CD14-positive monocyte (primary cell): ENCODE results near the gene NEDD4L. TPM values are rescaled to one million over a fixed set of nuclear protein-coding genes. Genes with fewer than 3 reads are reported as not detected.

Experiments
- DNase-seq, 3 donors: peaks; one replicate each; pipeline ENCODE4 v3.0.0-alpha.2; 2011 to 2022
- H2AFZ ChIP-seq: 2 replicates; pipeline ENCODE4 v1.6.0; 2012; ENCODE audit warnings: mild to moderate bottlenecking, low read depth, low read length, inconsistent platforms; ENCODE audit not compliant: insufficient read depth, poor library complexity, severe bottlenecking
- H3K27ac ChIP-seq, 2 donors: 1 replicate in 1 of 2; 2 replicates in 1 of 2; pipeline ENCODE4 v1.5.1; 2012 to 2013; ENCODE audit warnings: low read length in 2 of 2, control low read depth in 1 of 2, inconsistent platforms in 1 of 2, low read depth in 1 of 2, mild to moderate bottlenecking in 1 of 2
- H3K27me3 ChIP-seq, 2 donors: one replicate each; pipeline versions ENCODE4 v1.6.0 to v1.6.1; 2011 to 2013; ENCODE audit warnings: low read length in 2 of 2; ENCODE audit not compliant: control insufficient read depth in 2 of 2, insufficient read depth in 2 of 2
- H3K36me3 ChIP-seq, 2 donors: replicated peaks in 1 of 2; 1 replicate in 1 of 2; 2 replicates in 1 of 2; pipeline versions ENCODE4 v1.5.1 to v1.6.1; 2012 to 2013; ENCODE audit warnings: low read length in 2 of 2, control low read depth in 1 of 2, inconsistent platforms in 1 of 2, mild to moderate bottlenecking in 1 of 2; ENCODE audit not compliant: insufficient read depth in 2 of 2, control insufficient read depth in 1 of 2
- H3K4me1 ChIP-seq, 2 donors: 1 replicate in 1 of 2; 2 replicates in 1 of 2; pipeline versions ENCODE4 v1.5.1 to v1.6.1; 2012 to 2013; ENCODE audit warnings: low read length in 2 of 2, control low read depth in 1 of 2, inconsistent platforms in 1 of 2, mild to moderate bottlenecking in 1 of 2, moderate library complexity in 1 of 2; ENCODE audit not compliant: insufficient read depth in 2 of 2, control insufficient read depth in 1 of 2
- H3K4me2 ChIP-seq: replicated peaks from 2 replicates; pipeline ENCODE3; 2012; ENCODE audit warnings: low read length, moderate library complexity, mild to moderate bottlenecking; ENCODE audit not compliant: poor library complexity, severe bottlenecking; ENCODE audit errors: extremely low read depth
- H3K4me3 ChIP-seq, 3 experiments: fragments of 200-600 bp in 1 of 3; sonication (generic) in 1 of 3; replicated peaks in 1 of 3; 1 replicate in 2 of 3; 2 replicates in 1 of 3; pipeline ENCODE4 v1.5.1; 2011 to 2013; ENCODE audit warnings: low read length in 3 of 3, mild to moderate bottlenecking in 3 of 3, control low read depth in 2 of 3, low read depth in 2 of 3, inconsistent platforms in 1 of 3, moderate library complexity in 1 of 3
- H3K79me2 ChIP-seq: 2 replicates; pipeline ENCODE4 v1.6.0; 2012; ENCODE audit warnings: mild to moderate bottlenecking, control low read depth, inconsistent platforms, low read length, moderate library complexity; ENCODE audit not compliant: insufficient read depth
- H3K9ac ChIP-seq: 2 replicates; pipeline ENCODE4 v1.6.0; 2017; ENCODE audit warnings: low read length, mild to moderate bottlenecking; ENCODE audit not compliant: insufficient read depth, poor library complexity, severe bottlenecking
- H3K9me3 ChIP-seq, 2 donors: replicated peaks in 1 of 2; 1 replicate in 1 of 2; 2 replicates in 1 of 2; pipeline versions ENCODE4 v1.5.1 to v1.6.1; 2012 to 2013; ENCODE audit warnings: low read length in 2 of 2, control low read depth in 1 of 2; ENCODE audit not compliant: control insufficient read depth in 1 of 2, insufficient read depth in 1 of 2
- H4K20me1 ChIP-seq: 2 replicates; pipeline ENCODE4 v1.6.0; 2012; ENCODE audit warnings: mild to moderate bottlenecking, low read length, control low read depth, moderate library complexity; ENCODE audit not compliant: insufficient read depth
- H3K27ac Mint-ChIP-seq, 7 donors: one replicate each; pipeline ENCODE4 v1.8.0; 2020; ENCODE audit warnings: mild to moderate bottlenecking in 7 of 7, mixed read lengths in 7 of 7, moderate library complexity in 6 of 7, inconsistent platforms in 2 of 7
- H3K27me3 Mint-ChIP-seq, 3 donors: one replicate each; pipeline ENCODE4 v1.8.0; 2021 to 2022; ENCODE audit warnings: low read depth in 3 of 3, mild to moderate bottlenecking in 3 of 3, mixed read lengths in 3 of 3, moderate library complexity in 3 of 3, inconsistent platforms in 1 of 3
- H3K36me3 Mint-ChIP-seq, 2 donors: one replicate each; pipeline ENCODE4 v1.8.0; 2020; ENCODE audit warnings: mixed read lengths in 2 of 2, inconsistent platforms in 1 of 2, mild to moderate bottlenecking in 1 of 2
- H3K4me1 Mint-ChIP-seq: one replicate; pipeline ENCODE4 v1.8.0; 2020; ENCODE audit warnings: mild to moderate bottlenecking, mixed read lengths
- H3K4me3 Mint-ChIP-seq, 2 donors: one replicate each; pipeline ENCODE4 v1.8.0; 2020; ENCODE audit warnings: mild to moderate bottlenecking in 2 of 2, mixed read lengths in 2 of 2, moderate library complexity in 1 of 2
- H3K9me3 Mint-ChIP-seq, 7 donors: one replicate each; pipeline ENCODE4 v1.8.0; 2020 to 2022; ENCODE audit warnings: mixed read lengths in 7 of 7, mild to moderate bottlenecking in 6 of 7, moderate library complexity in 6 of 7, inconsistent platforms in 2 of 7
- WGBS: methylation state at CpG from one replicate; pipeline ENCODE4 v1.1.5; 2013; ENCODE audit warnings: missing lambda C conversion rate; ENCODE audit not compliant: insufficient coverage; 5-methylcytosine and 5-hydroxymethylcytosine counted together
- intact Hi-C, 2 donors: fragments of 100-400 bp; cut with micrococcal nuclease; formaldehyde crosslinking; loops; one replicate each; pipeline versions ENCODE4 v1.15.0 to v1.15.1; 2023
- polyA plus RNA-seq, 3 donors: library from polyadenylated mRNA; depleted of rRNA in 1 of 3; unstranded in 2 of 3; stranded (reverse) in 1 of 3; fragments of 300-500 nt in 2 of 3; fragments of >200 nt in 1 of 3; fragmentation: Illumina TruSeq in 2 of 3; gene quantifications; 1 replicate in 2 of 3; 2 replicates in 1 of 3; pipeline ENCODE4 v1.2.3, GENCODE V29; 2012 to 2021
- TF ChIP-seq, protein P1 (sequence below): fragments of 200-600 bp; IDR thresholded peaks from one replicate; pipeline ENCODE4 v1.8.0; 2022; ENCODE audit warnings: antibody characterized with exemption, mild to moderate bottlenecking

Gene NEDD4L
- polyA plus RNA-seq, 3 donors = 2.5 to 5.2 (median 4.5) TPM

DNA sequence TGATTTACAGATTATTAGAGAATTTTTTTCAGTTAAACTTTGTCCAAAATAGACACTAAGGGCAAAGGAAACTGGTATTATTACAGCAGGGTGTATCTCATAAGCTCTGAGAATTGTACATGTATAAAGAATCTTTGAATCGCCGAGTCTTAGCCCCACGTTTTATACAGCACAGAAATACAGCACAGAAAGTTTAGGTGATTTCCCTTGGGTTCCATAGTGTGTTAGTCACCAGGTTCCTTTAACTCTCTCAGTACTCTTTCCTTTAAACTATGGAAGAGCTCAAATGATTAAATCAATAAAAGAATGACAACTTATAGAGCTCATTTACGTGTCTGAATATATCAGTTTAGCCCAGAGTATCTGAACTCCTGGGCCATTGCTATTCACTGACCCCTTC lies 256.8 kb downstream of the NEDD4L start:
- H3K27ac Mint-ChIP-seq = no peak overlapping the region
- H3K27me3 Mint-ChIP-seq = no peaks in the 10 kb centered on the region
- no peak overlapping the region for H3K4me2 ChIP-seq
- H3K4me1 Mint-ChIP-seq = no peaks in the 10 kb centered on the region
- H3K9me3 Mint-ChIP-seq = peaks cover 0 to 14% (median 4%) of the 10 kb centered on the region in 7 donors
- WGBS = no CpG with 5 or more reads among the region's 4 CpGs
- no peak overlapping the region for H3K27ac ChIP-seq
- no peaks in the 10 kb centered on the region for H4K20me1 ChIP-seq
- no peaks in the 10 kb centered on the region for H3K36me3 ChIP-seq
- H3K27me3 ChIP-seq = no peaks in the 10 kb centered on the region
- TF ChIP-seq, protein P1, sequence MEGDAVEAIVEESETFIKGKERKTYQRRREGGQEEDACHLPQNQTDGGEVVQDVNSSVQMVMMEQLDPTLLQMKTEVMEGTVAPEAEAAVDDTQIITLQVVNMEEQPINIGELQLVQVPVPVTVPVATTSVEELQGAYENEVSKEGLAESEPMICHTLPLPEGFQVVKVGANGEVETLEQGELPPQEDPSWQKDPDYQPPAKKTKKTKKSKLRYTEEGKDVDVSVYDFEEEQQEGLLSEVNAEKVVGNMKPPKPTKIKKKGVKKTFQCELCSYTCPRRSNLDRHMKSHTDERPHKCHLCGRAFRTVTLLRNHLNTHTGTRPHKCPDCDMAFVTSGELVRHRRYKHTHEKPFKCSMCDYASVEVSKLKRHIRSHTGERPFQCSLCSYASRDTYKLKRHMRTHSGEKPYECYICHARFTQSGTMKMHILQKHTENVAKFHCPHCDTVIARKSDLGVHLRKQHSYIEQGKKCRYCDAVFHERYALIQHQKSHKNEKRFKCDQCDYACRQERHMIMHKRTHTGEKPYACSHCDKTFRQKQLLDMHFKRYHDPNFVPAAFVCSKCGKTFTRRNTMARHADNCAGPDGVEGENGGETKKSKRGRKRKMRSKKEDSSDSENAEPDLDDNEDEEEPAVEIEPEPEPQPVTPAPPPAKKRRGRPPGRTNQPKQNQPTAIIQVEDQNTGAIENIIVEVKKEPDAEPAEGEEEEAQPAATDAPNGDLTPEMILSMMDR = no peak
- no peak overlapping the region for H3K4me3 Mint-ChIP-seq
- no peak overlapping the region for H3K4me3 ChIP-seq
- DNase-seq = no peak
- H3K9ac ChIP-seq = no peak overlapping the region
- H3K79me2 ChIP-seq = no peaks in the 10 kb centered on the region
- intact Hi-C loops = loop anchor here in 1 of 2 donors (10.0 kb wide), 1 partner anchor 76 kb away; no protein-coding TSS in a partner anchor
- no peaks in the 10 kb centered on the region for H3K4me1 ChIP-seq
- H3K9me3 ChIP-seq = peaks cover 1 to 8% of the 10 kb centered on the region in 2 donors
- no peaks in the 10 kb centered on the region for H3K36me3 Mint-ChIP-seq
- no peak overlapping the region for H2AFZ ChIP-seq

GRCh38 chr18:58302811-58303210 lies 258.8 kb downstream of the NEDD4L start:
- no peaks in the 10 kb centered on the region for H3K36me3 ChIP-seq
- intact Hi-C loops = loop anchor here in 1 of 2 donors (10.0 kb wide), 1 partner anchor 78 kb away; no protein-coding TSS in a partner anchor
- no peak overlapping the region for H3K4me3 Mint-ChIP-seq
- no peak overlapping the region for H3K27ac Mint-ChIP-seq
- WGBS = 100% methylated on average over 4 of the region's 5 CpGs
- H3K4me1 Mint-ChIP-seq = no peaks in the 10 kb centered on the region
- no peaks in the 10 kb centered on the region for H3K27me3 ChIP-seq
- no peaks in the 10 kb centered on the region for H3K36me3 Mint-ChIP-seq
- H3K9me3 Mint-ChIP-seq = peaks cover 0 to 22% (median 11%) of the 10 kb centered on the region in 7 donors
- peaks cover 0 to 1% (median 0%) of the 10 kb centered on the region in 3 donors for H3K27me3 Mint-ChIP-seq
- peaks cover 2 to 10% of the 10 kb centered on the region in 2 donors for H3K9me3 ChIP-seq
- H3K4me1 ChIP-seq = no peaks in the 10 kb centered on the region
- H2AFZ ChIP-seq = no peak overlapping the region
- H3K4me3 ChIP-seq = no peak overlapping the region
- TF ChIP-seq, protein P1 = no peak
- H3K79me2 ChIP-seq = no peaks in the 10 kb centered on the region
- H4K20me1 ChIP-seq = no peaks in the 10 kb centered on the region
- no peak overlapping the region for H3K27ac ChIP-seq
- H3K9ac ChIP-seq = no peak overlapping the region
- no peak for DNase-seq
- H3K4me2 ChIP-seq = no peak overlapping the region
